NCI-H187 treated with DMSO at 0.1 percent for 48 hours (cell line): ENCODE results near the gene NEUROG2.

Experiments used
- DNase-seq: peaks from one replicate; lab custom pipeline; 2025; lab: John Stamatoyannopoulos, UW

The NEUROG2 gene

GRCh38 chr4:112521123-112522023, 5.4 kb upstream of the NEUROG2 start:
- DNase-seq = no peak

GRCh38 chr4:112520598-112521122, 4.7 kb upstream of the NEUROG2 start:
- DNase-seq = no peak

GRCh38 chr4:112519689-112520597, 4.0 kb upstream of the NEUROG2 start:
- DNase-seq = no peak

GRCh38 chr4:112518675-112519074, 2.7 kb upstream of the NEUROG2 start:
- no peak for DNase-seq

GRCh38 chr4:112517911-112518310, 1.9 kb upstream of the NEUROG2 start:
- DNase-seq = no peak

- no peak for DNase-seq
Measured at GRCh38 chr4:112517067-112517634, 1.2 kb upstream of the NEUROG2 start.

GRCh38 chr4:112516471-112517066, 589 bp upstream of the NEUROG2 start:
- DNase-seq = no peak

GRCh38 chr4:112515198-112516065, 548 bp downstream of the NEUROG2 start:
- DNase-seq = no peak

GRCh38 chr4:112514647-112515197, 1.3 kb downstream of the NEUROG2 start:
- no peak for DNase-seq

GRCh38 chr4:112513971-112514646, 1.9 kb downstream of the NEUROG2 start:
- no peak for DNase-seq

GRCh38 chr4:112511803-112512118, 4.2 kb downstream of the NEUROG2 start:
- no peak for DNase-seq

- DNase-seq = no peak
Measured at GRCh38 chr4:112511093-112511802, 4.7 kb downstream of the NEUROG2 start.

- no peak for DNase-seq
Measured at GRCh38 chr4:112510291-112511092, 5.5 kb downstream of the NEUROG2 start.

GRCh38 chr4:112509243-112510141, 6.5 kb downstream of the NEUROG2 start:
- no peak for DNase-seq

GRCh38 chr4:112508356-112508755, 7.6 kb downstream of the NEUROG2 start:
- no peak for DNase-seq

- no peak for DNase-seq
Measured at GRCh38 chr4:112504807-112505206, 11.2 kb downstream of the NEUROG2 start.

- DNase-seq = no peak
Measured at GRCh38 chr4:112502871-112503270, 13.1 kb downstream of the NEUROG2 start.

GRCh38 chr4:112492321-112492720, 23.7 kb downstream of the NEUROG2 start:
- DNase-seq = no peak
